K562 (cell line): ENCODE measurements around the gene COLEC12. TPM values are rescaled to one million over a fixed set of nuclear protein-coding genes. Genes with fewer than 3 reads are reported as not detected.
A peak's percentile ranks its signal among the peaks of the same experiment; 100 is the strongest.

Experiments
- ATAC-seq: fragments of 200-7000 bp; cut with Tn5 transposase; 3 replicates; pipeline ENCODE4 v1.9.1; 2020; ENCODE audit warnings: moderate library complexity
- BruUV-seq: library from RNA; stranded (reverse); fragments of 400-500 nt; replicated peaks from 2 replicates; lab custom pipeline; 2021; lab: Mats Ljungman, UMichigan
- CTCF ChIA-PET: fragments of 300-600 bp; formaldehyde crosslinking; extraction: SDS; loops from one replicate; lab custom pipeline; 2021; ENCODE audit warnings: low intra/inter-chr PET ratio; lab: Yijun Ruan, JAX
- POLR2A ChIA-PET: fragments of 300-600, 350-650 bp; sonication (Branson Sonifier 250); formaldehyde crosslinking; extraction: SDS; loops from one replicate; lab custom pipeline; 2021; ENCODE audit warnings: antibody characterized with exemption, inconsistent platforms; lab: Yijun Ruan, JAX
- DNase-seq, 4 experiments: peaks; one replicate each; pipeline versions ENCODE4 v3.0.0 to v3.0.0-alpha.2; 2011 to 2018; ENCODE audit warnings: low spot score in 3 of 4, mixed read lengths in 3 of 4; ENCODE audit errors: extremely low read depth in 1 of 4
- FAIRE-seq: peaks from 2 replicates; lab custom pipeline; 2011; peaks lifted over from hg19 to GRCh38; lab: Jason Lieb, UNC
- H2AFZ ChIP-seq: 2 replicates; pipeline ENCODE4 v1.6.0; 2011; ENCODE audit warnings: low read depth, low read length, control low read depth, inconsistent platforms
- H3K27ac ChIP-seq: fragments of 200-600 bp; 3 replicates; pipeline ENCODE4 v1.8.0; 2011; ENCODE audit warnings: low read depth, mild to moderate bottlenecking, control low read depth, inconsistent platforms, low read length, moderate library complexity, mixed read lengths; ENCODE audit errors: extremely low read depth
- H3K27me3 ChIP-seq, 2 experiments: fragments of 300-600 bp in 1 of 2; 2 replicates in 1 of 2; 3 replicates in 1 of 2; pipeline versions ENCODE4 v1.6.0 to v1.8.0; 2011; ENCODE audit warnings: inconsistent platforms in 2 of 2, low read length in 2 of 2, mild to moderate bottlenecking in 1 of 2, mixed read lengths in 1 of 2, moderate library complexity in 1 of 2; ENCODE audit not compliant: control insufficient read depth in 2 of 2, insufficient read depth in 2 of 2
- H3K36me3 ChIP-seq: fragments of 300-600 bp; 3 replicates; pipeline ENCODE4 v1.8.0; 2011; ENCODE audit warnings: mild to moderate bottlenecking, low read length, inconsistent platforms; ENCODE audit not compliant: control insufficient read depth, insufficient read depth
- H3K4me1 ChIP-seq, 2 experiments: fragments of 200-600 bp in 1 of 2; replicated peaks in 1 of 2; 2 replicates in 1 of 2; 3 replicates in 1 of 2; pipeline versions ENCODE4 v1.5.1 to v1.8.0; 2011; ENCODE audit warnings: inconsistent platforms in 2 of 2, low read length in 2 of 2, mild to moderate bottlenecking in 1 of 2, mixed read lengths in 1 of 2, moderate library complexity in 1 of 2; ENCODE audit not compliant: control insufficient read depth in 2 of 2, insufficient read depth in 2 of 2
- H3K4me2 ChIP-seq: 2 replicates; pipeline ENCODE4 v1.6.1; 2011; ENCODE audit warnings: low read length, control low read depth, inconsistent platforms, mixed read lengths; ENCODE audit not compliant: insufficient read depth
- H3K4me3 ChIP-seq: fragments of 200-600 bp; sonication (generic), shearing (Covaris generic); 2 replicates; pipeline ENCODE4 v1.5.1; 2016; ENCODE audit warnings: control low read depth, inconsistent platforms
- H3K79me2 ChIP-seq: fragments of 200-600 bp; 3 replicates; pipeline ENCODE4 v1.8.0; 2011; ENCODE audit warnings: low read length, inconsistent platforms; ENCODE audit not compliant: control insufficient read depth, insufficient read depth
- H3K9ac ChIP-seq, 2 experiments: 2 replicates each; pipeline versions ENCODE4 v1.6.0 to v1.6.1; 2011; ENCODE audit warnings: low read depth in 2 of 2, low read length in 2 of 2, control low read depth in 1 of 2, inconsistent platforms in 1 of 2, mild to moderate bottlenecking in 1 of 2, mixed read lengths in 1 of 2; ENCODE audit not compliant: insufficient read depth in 1 of 2
- H3K9me1 ChIP-seq: one replicate; pipeline ENCODE4 v1.6.0; 2011; ENCODE audit warnings: inconsistent platforms, mild to moderate bottlenecking, low read length, moderate library complexity; ENCODE audit not compliant: control insufficient read depth, insufficient read depth
- H3K9me3 ChIP-seq: replicated peaks from 2 replicates; pipeline ENCODE4 v1.5.1; 2011; ENCODE audit warnings: low read depth, low read length, inconsistent platforms; ENCODE audit not compliant: control insufficient read depth, insufficient read depth
- H4K20me1 ChIP-seq: replicated peaks from 2 replicates; pipeline ENCODE4 v1.6.1; 2011; ENCODE audit warnings: low read length, inconsistent platforms, mixed read lengths; ENCODE audit not compliant: control insufficient read depth, insufficient read depth
- ATF7 ChIP-seq: fragments of 450-650 bp; IDR thresholded peaks from 2 replicates; pipeline ENCODE4 v1.7.1; 2014; ENCODE audit warnings: mild to moderate bottlenecking, moderate library complexity
- BDP1 ChIP-seq: IDR thresholded peaks from 3 replicates; pipeline ENCODE4 v1.6.1; 2011; ENCODE audit not compliant: insufficient read length, insufficient read depth
- C11orf30 ChIP-seq: fragments of 450-650 bp; IDR thresholded peaks from 2 replicates; pipeline ENCODE4 v1.6.1; 2016; ENCODE audit warnings: low read depth, mild to moderate bottlenecking
- DACH1 ChIP-seq: fragments of 450-650 bp; IDR thresholded peaks from 2 replicates; pipeline ENCODE4 v1.6.1; 2018; ENCODE audit not compliant: partially characterized antibody
- ELF1 ChIP-seq: fragments of 200-800 bp; sonication (Bioruptor generic); IDR thresholded peaks from 2 replicates; pipeline ENCODE4 v1.6.1; 2016; ENCODE audit warnings: missing genetic modification characterization, missing compliant biosample characterization
- ELF2 ChIP-seq: fragments of 250-450 bp; sonication (Bioruptor Pico); IDR thresholded peaks from 2 replicates; pipeline ENCODE4 v1.5.0; 2021; ENCODE audit warnings: mild to moderate bottlenecking
- EZH2 ChIP-seq: IDR thresholded peaks from 2 replicates; pipeline ENCODE4 v1.6.1; 2012; ENCODE audit warnings: low read depth, mild to moderate bottlenecking, inconsistent platforms, low read length, borderline replicate concordance
- FOS ChIP-seq: IDR thresholded peaks from 3 replicates; pipeline ENCODE4 v1.6.1; 2011; ENCODE audit not compliant: insufficient read length; ENCODE audit errors: extremely low read depth
- HES1 ChIP-seq: fragments of 450-650 bp; IDR thresholded peaks from 2 replicates; pipeline ENCODE4 v1.6.1; 2016; ENCODE audit warnings: low read depth, mild to moderate bottlenecking, moderate library complexity
- HNRNPUL1 ChIP-seq: fragments of 200-400 bp; formaldehyde crosslinking; IDR thresholded peaks from 2 replicates; pipeline ENCODE4 v1.6.1; 2017; ENCODE audit warnings: low read length
- MAFF ChIP-seq: IDR thresholded peaks from 2 replicates; pipeline ENCODE4 v1.6.1; 2012; ENCODE audit warnings: low read length, improper control_type of control experiment
- MAFG ChIP-seq: fragments of 450-650 bp; conservative IDR thresholded peaks from 2 replicates; pipeline ENCODE4 v1.6.1; 2016; ENCODE audit warnings: missing genetic modification characterization, missing compliant biosample characterization
- MAFK ChIP-seq: IDR thresholded peaks from 2 replicates; pipeline ENCODE4 v1.6.1; 2011; ENCODE audit warnings: low read length, improper control_type of control experiment
- MLX ChIP-seq, 2 experiments: fragments of 450-650 bp in 1 of 2; sonication (generic) in 1 of 2; formaldehyde crosslinking; conservative IDR thresholded peaks; 2 replicates each; pipeline versions ENCODE4 v1.4.0 to v1.8.1; 2020 to 2022; ENCODE audit warnings: mild to moderate bottlenecking in 1 of 2, missing genetic modification reagents in 1 of 2
- PML ChIP-seq: IDR thresholded peaks from 2 replicates; pipeline ENCODE4 v1.6.1; 2012; ENCODE audit warnings: low read length, inconsistent platforms
- SPI1 ChIP-seq: IDR thresholded peaks from 2 replicates; pipeline ENCODE4 v1.6.1; 2011; ENCODE audit warnings: low read depth, low read length, control low read depth, borderline replicate concordance
- TCF3 ChIP-seq: sonication (generic); formaldehyde crosslinking; IDR thresholded peaks from 2 replicates; pipeline ENCODE4 v1.4.0; 2020; ENCODE audit warnings: mild to moderate bottlenecking, missing genetic modification reagents
- ZC3H4 ChIP-seq: sonication (generic); formaldehyde crosslinking; IDR thresholded peaks from 2 replicates; pipeline ENCODE4 v1.9.0; 2021; ENCODE audit warnings: missing genetic modification reagents, borderline replicate concordance
- ZEB2 ChIP-seq: fragments of 450-650 bp; IDR thresholded peaks from 2 replicates; pipeline ENCODE4 v1.6.1; 2016
- ZKSCAN3 ChIP-seq: fragments of 250-450 bp; sonication (Bioruptor Pico); IDR thresholded peaks from 2 replicates; pipeline ENCODE4 v1.4.0; 2020
- ZNF239 ChIP-seq: fragments of 250-450 bp; sonication (Bioruptor Pico); IDR thresholded peaks from 2 replicates; pipeline ENCODE4 v1.4.0; 2020; ENCODE audit warnings: mild to moderate bottlenecking
- ZNF384 ChIP-seq: IDR thresholded peaks from 2 replicates; pipeline ENCODE4 v1.6.1; 2012; ENCODE audit warnings: low read depth, low read length, improper control_type of control experiment
- in situ Hi-C: fragments of 300-500 bp; cut with MboI; formaldehyde crosslinking; loops from 4 replicates; pipeline ENCODE4 v1.15.0; 2018; ENCODE audit warnings: inconsistent platforms, mixed read lengths
- intact Hi-C: fragments of 100-400 bp; cut with micrococcal nuclease; formaldehyde crosslinking; loops from 2 replicates; pipeline ENCODE4 v1.14.2; 2022
- polyA plus RNA-seq, 8 experiments: library from polyadenylated mRNA; depleted of rRNA in 4 of 8; stranded (reverse) in 5 of 8; unstranded in 3 of 8; fragments of >200 nt; fragmentation: Nextera tagmentation in 2 of 8; fragmentation: Illumina TruSeq in 1 of 8; extraction: Ambion mirVana in 2 of 8; extraction: Trizol in 1 of 8; gene quantifications; 2 replicates each; pipeline versions ENCODE4 v1.2.1 to v1.2.3, GENCODE V29; 2011 to 2014; ENCODE audit warnings: inconsistent platforms in 1 of 8, missing spikeins in 1 of 8
- total RNA-seq, 7 experiments: library from RNA; depleted of rRNA in 6 of 7; stranded (reverse); fragments of >200 nt in 6 of 7; fragmentation: Illumina TruSeq in 2 of 7; extraction: Trizol in 2 of 7; gene quantifications; 2 replicates each; pipeline versions ENCODE4 v1.2.1 to v1.2.3, GENCODE V29; 2011 to 2021; ENCODE audit warnings: low replicate concordance in 1 of 7
- TF ChIP-seq, protein P1 (sequence below), 2 experiments: IDR thresholded peaks; 2 replicates each; pipeline ENCODE4 v1.6.1; 2011; ENCODE audit warnings: borderline replicate concordance in 1 of 2, control low read depth in 1 of 2, low read depth in 1 of 2, low read length in 1 of 2, mild to moderate bottlenecking in 1 of 2, mixed read lengths in 1 of 2, moderate library complexity in 1 of 2; ENCODE audit not compliant: insufficient read depth in 1 of 2, insufficient read length in 1 of 2, poor library complexity in 1 of 2, severe bottlenecking in 1 of 2; ENCODE audit errors: extremely low read depth in 1 of 2
- TF ChIP-seq, protein P2 (sequence below): fragments of 450-650 bp; formaldehyde crosslinking; IDR thresholded peaks from 2 replicates; pipeline ENCODE4 v1.4.0; 2022; ENCODE audit warnings: missing genetic modification characterization

The COLEC12 gene
- total and polyA plus RNA-seq, 9 of the 15 experiments (the other 6 are each of a cell fraction or from before 2014, with no cell fraction given) = 0.04 TPM; not detected in 8

DNA sequence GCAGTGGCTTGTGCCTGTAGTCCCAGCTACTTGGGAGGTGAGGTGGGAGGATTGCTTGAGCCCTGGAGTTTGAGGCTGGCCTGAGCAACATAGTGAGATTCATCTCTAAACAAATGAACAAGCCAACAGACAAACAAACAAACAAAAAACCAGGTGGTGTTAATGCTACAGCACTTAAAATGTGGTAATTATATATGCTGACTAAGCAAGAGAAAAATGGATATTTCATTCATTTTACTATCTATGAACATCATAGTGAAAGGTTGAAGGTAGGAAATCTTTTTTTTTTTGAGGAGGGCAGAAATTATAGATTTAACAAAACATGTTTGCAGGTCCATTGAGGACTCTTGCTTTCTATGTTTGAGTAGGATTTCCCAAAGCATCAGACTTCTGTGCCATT is 190.5 kb downstream of the COLEC12 start:
- Histone ChIP-seq H4K20me1 (no peaks in the 10 kb centered on the region), H3K9ac (no peak overlapping the region), H3K9me1 (no peaks in the 10 kb centered on the region), H3K79me2 (no peaks in the 10 kb centered on the region), H3K27me3 (peaks cover 17 to 19% of the 10 kb centered on the region in 2 experiments), H3K9me3 (no peaks in the 10 kb centered on the region), H3K4me3 (no peak overlapping the region), H3K4me1 (peaks cover 0 to 15% of the 10 kb centered on the region in 2 experiments; a peak in 4 of 5 replicates), H3K4me2 (no peak overlapping the region), H2AFZ (no peak overlapping the region), H3K36me3 (no peaks in the 10 kb centered on the region), H3K27ac (no peak overlapping the region)
- DNase-seq (no peak), ATAC-seq (no peak), FAIRE-seq (no peak)
- intact Hi-C loops (no loop called here), in situ Hi-C loops (no loop called here)
- CTCF ChIA-PET = no interaction called here
- POLR2A ChIA-PET = no interaction called here
- no TSS peak for BruUV-seq
- no peak for TF ChIP-seq PML
- peak; percentile 67 for TF ChIP-seq MAFK
- TF ChIP-seq ELF1 (tag) = no peak
- TF ChIP-seq DACH1 = no peak
- TF ChIP-seq ZEB2 = no peak
- TF ChIP-seq, protein P1, sequence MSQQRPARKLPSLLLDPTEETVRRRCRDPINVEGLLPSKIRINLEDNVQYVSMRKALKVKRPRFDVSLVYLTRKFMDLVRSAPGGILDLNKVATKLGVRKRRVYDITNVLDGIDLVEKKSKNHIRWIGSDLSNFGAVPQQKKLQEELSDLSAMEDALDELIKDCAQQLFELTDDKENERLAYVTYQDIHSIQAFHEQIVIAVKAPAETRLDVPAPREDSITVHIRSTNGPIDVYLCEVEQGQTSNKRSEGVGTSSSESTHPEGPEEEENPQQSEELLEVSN (IDR thresholded peaks at IDR 0.05; ENCODE audit: borderline replicate concordance in 1 of 2, extremely low read depth in 1 of 2, insufficient read depth in 1 of 2, insufficient read length in 1 of 2, low read depth in 1 of 2, low read length in 1 of 2, poor library complexity in 1 of 2, severe bottlenecking in 1 of 2) = no peak
- no peak for TF ChIP-seq EZH2
- no peak for TF ChIP-seq ZC3H4
- no peak for TF ChIP-seq ZNF239 (CRISPR knock-in tag)
- TF ChIP-seq MAFF = peak; percentile 56; the same call in 1 of the 2 replicates
- no peak for TF ChIP-seq ELF2 (CRISPR knock-in tag)
- no peak for TF ChIP-seq HNRNPUL1
- no peak for TF ChIP-seq SPI1
- TF ChIP-seq BDP1 = no peak
- no peak for TF ChIP-seq ZNF384
- peak; percentile 87 for TF ChIP-seq MAFG (tag)
- TF ChIP-seq FOS = no peak
- TF ChIP-seq ZKSCAN3 (CRISPR knock-in tag) = no peak
- TF ChIP-seq ATF7 = no peak
- TF ChIP-seq, protein P2, sequence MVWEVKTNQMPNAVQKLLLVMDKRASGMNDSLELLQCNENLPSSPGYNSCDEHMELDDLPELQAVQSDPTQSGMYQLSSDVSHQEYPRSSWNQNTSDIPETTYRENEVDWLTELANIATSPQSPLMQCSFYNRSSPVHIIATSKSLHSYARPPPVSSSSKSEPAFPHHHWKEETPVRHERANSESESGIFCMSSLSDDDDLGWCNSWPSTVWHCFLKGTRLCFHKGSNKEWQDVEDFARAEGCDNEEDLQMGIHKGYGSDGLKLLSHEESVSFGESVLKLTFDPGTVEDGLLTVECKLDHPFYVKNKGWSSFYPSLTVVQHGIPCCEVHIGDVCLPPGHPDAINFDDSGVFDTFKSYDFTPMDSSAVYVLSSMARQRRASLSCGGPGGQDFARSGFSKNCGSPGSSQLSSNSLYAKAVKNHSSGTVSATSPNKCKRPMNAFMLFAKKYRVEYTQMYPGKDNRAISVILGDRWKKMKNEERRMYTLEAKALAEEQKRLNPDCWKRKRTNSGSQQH (CRISPR knock-in tag) = no peak
- TF ChIP-seq MLX (CRISPR knock-in tag; conservative IDR thresholded peaks at IDR 0.05) = no peak
- no peak for TF ChIP-seq TCF3 (CRISPR knock-in tag)
- no peak for TF ChIP-seq HES1
- peak; percentile 84 for TF ChIP-seq C11orf30
